ENCODE results near the gene DCST2.

GRCh38 chr1:154968731-154969130, 64.8 kb downstream of the DCST2 start:
- TF ChIP-seq, protein P1, sequence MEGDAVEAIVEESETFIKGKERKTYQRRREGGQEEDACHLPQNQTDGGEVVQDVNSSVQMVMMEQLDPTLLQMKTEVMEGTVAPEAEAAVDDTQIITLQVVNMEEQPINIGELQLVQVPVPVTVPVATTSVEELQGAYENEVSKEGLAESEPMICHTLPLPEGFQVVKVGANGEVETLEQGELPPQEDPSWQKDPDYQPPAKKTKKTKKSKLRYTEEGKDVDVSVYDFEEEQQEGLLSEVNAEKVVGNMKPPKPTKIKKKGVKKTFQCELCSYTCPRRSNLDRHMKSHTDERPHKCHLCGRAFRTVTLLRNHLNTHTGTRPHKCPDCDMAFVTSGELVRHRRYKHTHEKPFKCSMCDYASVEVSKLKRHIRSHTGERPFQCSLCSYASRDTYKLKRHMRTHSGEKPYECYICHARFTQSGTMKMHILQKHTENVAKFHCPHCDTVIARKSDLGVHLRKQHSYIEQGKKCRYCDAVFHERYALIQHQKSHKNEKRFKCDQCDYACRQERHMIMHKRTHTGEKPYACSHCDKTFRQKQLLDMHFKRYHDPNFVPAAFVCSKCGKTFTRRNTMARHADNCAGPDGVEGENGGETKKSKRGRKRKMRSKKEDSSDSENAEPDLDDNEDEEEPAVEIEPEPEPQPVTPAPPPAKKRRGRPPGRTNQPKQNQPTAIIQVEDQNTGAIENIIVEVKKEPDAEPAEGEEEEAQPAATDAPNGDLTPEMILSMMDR (IDR thresholded peaks at IDR 0.05) = no peak
- TF ChIP-seq POLR2A (IDR thresholded peaks at IDR 0.05) = no peak
- TF ChIP-seq EP300 (IDR thresholded peaks at IDR 0.05) = no peak
